GM23338 (cell line): ENCODE measurements around the gene TRPM2. TPM values are rescaled to one million over a fixed set of nuclear protein-coding genes. Genes with fewer than 3 reads are reported as not detected.
A peak's percentile ranks its signal among the peaks of the same experiment; 100 is the strongest.

Experiments used
- ATAC-seq: fragments of 200-7000 bp; cut with Tn5 transposase; 3 replicates; pipeline ENCODE4 v1.9.1; 2020
- DNase-seq: peaks from one replicate; pipeline ENCODE4 v3.0.0-alpha.2; 2015; ENCODE audit warnings: low spot score
- H2AFZ ChIP-seq: fragments of 200-600 bp; sonication (generic); 2 replicates; pipeline ENCODE4 v1.8.0; 2016; ENCODE audit warnings: antibody characterized with exemption, mild to moderate bottlenecking, moderate library complexity
- H3F3A ChIP-seq: fragments of 200-600 bp; sonication (generic); replicated peaks from 2 replicates; pipeline ENCODE4 v1.8.0; 2017; ENCODE audit warnings: antibody characterized with exemption, mixed run types, low read depth
- H3K27ac ChIP-seq: fragments of 200-600 bp; sonication (generic); 2 replicates; pipeline ENCODE4 v1.6.1; 2016; ENCODE audit warnings: low read depth
- H3K27me3 ChIP-seq: fragments of 200-600 bp; sonication (generic); 2 replicates; pipeline ENCODE4 v1.8.0; 2016; ENCODE audit warnings: mild to moderate bottlenecking, mixed run types, moderate library complexity; ENCODE audit not compliant: insufficient read depth
- H3K36me3 ChIP-seq: fragments of 200-600 bp; sonication (generic); 2 replicates; pipeline ENCODE4 v1.8.0; 2016; ENCODE audit warnings: mild to moderate bottlenecking; ENCODE audit not compliant: insufficient read depth
- H3K4me1 ChIP-seq: fragments of 200-600 bp; sonication (generic); 2 replicates; pipeline ENCODE4 v1.8.0; 2016; ENCODE audit warnings: mild to moderate bottlenecking, moderate library complexity; ENCODE audit not compliant: insufficient read depth
- H3K4me2 ChIP-seq: fragments of 200-600 bp; sonication (generic); 2 replicates; pipeline ENCODE4 v1.7.1; 2017; ENCODE audit warnings: mixed run types
- H3K4me3 ChIP-seq: fragments of 200-600 bp; sonication (generic); 2 replicates; pipeline ENCODE4 v1.6.1; 2016; ENCODE audit warnings: mixed run types
- H3K79me2 ChIP-seq: fragments of 200-600 bp; sonication (generic); replicated peaks from 2 replicates; pipeline ENCODE4 v1.8.0; 2017; ENCODE audit warnings: mild to moderate bottlenecking; ENCODE audit not compliant: insufficient read depth
- H3K9me2 ChIP-seq: fragments of 200-600 bp; sonication (generic); 2 replicates; pipeline ENCODE4 v1.8.0; 2017; ENCODE audit not compliant: insufficient read depth
- H4K20me1 ChIP-seq: fragments of 200-600 bp; sonication (generic); replicated peaks from 2 replicates; pipeline ENCODE4 v1.8.0; 2017; ENCODE audit warnings: mild to moderate bottlenecking; ENCODE audit not compliant: insufficient read depth
- H3K27ac Mint-ChIP-seq: 2 replicates; pipeline ENCODE4 v1.8.0; 2020; ENCODE audit warnings: inconsistent platforms, mild to moderate bottlenecking, moderate library complexity, mixed read lengths
- H3K27me3 Mint-ChIP-seq: 3 replicates; pipeline ENCODE4 v1.8.0; 2022; ENCODE audit warnings: low read depth, mild to moderate bottlenecking, moderate library complexity, mixed read lengths, inconsistent platforms; ENCODE audit not compliant: insufficient read depth, poor library complexity
- H3K36me3 Mint-ChIP-seq: 3 replicates; pipeline ENCODE4 v1.8.0; 2021; ENCODE audit warnings: low read depth, mild to moderate bottlenecking, inconsistent platforms, moderate library complexity, mixed read lengths
- H3K4me1 Mint-ChIP-seq: 3 replicates; pipeline ENCODE4 v1.8.0; 2020; ENCODE audit warnings: mild to moderate bottlenecking, inconsistent platforms, mixed read lengths
- H3K4me3 Mint-ChIP-seq: 3 replicates; pipeline ENCODE4 v1.8.0; 2021; ENCODE audit warnings: moderate library complexity, mild to moderate bottlenecking, inconsistent platforms, mixed read lengths
- H3K9me3 Mint-ChIP-seq: 3 replicates; pipeline ENCODE4 v1.8.0; 2020; ENCODE audit warnings: moderate library complexity, mild to moderate bottlenecking, inconsistent platforms, mixed read lengths
- CREB1 ChIP-seq: fragments of 250-450 bp; sonication (Bioruptor Pico); IDR thresholded peaks from 2 replicates; pipeline ENCODE4 v1.5.0; 2020; ENCODE audit warnings: low read depth, mild to moderate bottlenecking, moderate library complexity
- CTCF ChIP-seq, 2 experiments: fragments of 200-600 bp in 1 of 2; sonication (generic) in 1 of 2; conservative IDR thresholded peaks; 2 replicates each; pipeline versions ENCODE4 v1.5.1 to v1.6.1; 2016 to 2017; ENCODE audit warnings: antibody characterized with exemption in 2 of 2, low read depth in 2 of 2, mild to moderate bottlenecking in 2 of 2, moderate library complexity in 1 of 2
- ZNF331 ChIP-seq: fragments of 250-450 bp; sonication (Bioruptor Pico); IDR thresholded peaks from 2 replicates; pipeline ENCODE4 v1.5.0; 2020; ENCODE audit warnings: low read depth, mild to moderate bottlenecking, moderate library complexity
- ZNF462 ChIP-seq: fragments of 250-450 bp; sonication (Bioruptor Pico); IDR thresholded peaks from 2 replicates; pipeline ENCODE4 v1.5.0; 2020; ENCODE audit warnings: mild to moderate bottlenecking, moderate library complexity
- polyA plus RNA-seq: library from polyadenylated mRNA; unstranded; fragments of >200 nt; fragmentation: Nextera tagmentation; extraction: Ambion mirVana; gene quantifications from 2 replicates; pipeline ENCODE4 v1.2.1, GENCODE V29; 2016
- total RNA-seq: library from RNA; depleted of rRNA; stranded (reverse); fragments of >200 nt; shearing (Covaris generic); gene quantifications from 2 replicates; pipeline ENCODE4 v1.2.3, GENCODE V29; 2014

Gene TRPM2
- total and polyA plus RNA-seq, 2 experiments from 2014 or later = 0.53 to 0.83 TPM

GRCh38 chr21:44397431-44398031 is 44.1 kb downstream of the TRPM2 start:
- Histone ChIP-seq H3K4me1 (no peaks in the 10 kb centered on the region), H3K4me2 (no peak overlapping the region), H3K27ac (no peak overlapping the region), H3F3A (no peaks in the 10 kb centered on the region), H3K36me3 (no peaks in the 10 kb centered on the region), H3K27me3 (no peaks in the 10 kb centered on the region), H2AFZ (no peak overlapping the region), H4K20me1 (no peaks in the 10 kb centered on the region), H3K79me2 (no peaks in the 10 kb centered on the region), H3K9me2 (no peaks in the 10 kb centered on the region), H3K4me3 (no peak overlapping the region)
- H3K27ac Mint-ChIP-seq = no peak overlapping the region
- TF ChIP-seq ZNF462 (no peak), ZNF331 (CRISPR knock-in tag) (no peak), CREB1 (CRISPR knock-in tag) (no peak), CTCF (conservative IDR thresholded peaks at IDR 0.05; ENCODE audit: low read depth in 2 of 2) (no peak)
- ATAC-seq (peak; percentile 37), DNase-seq (peak; percentile 19)
- H3K4me1 Mint-ChIP-seq = no peaks in the 10 kb centered on the region; the same call in 2 of the 3 replicates
- H3K9me3 Mint-ChIP-seq = no peaks in the 10 kb centered on the region; the same call in 2 of the 3 replicates
- H3K36me3 Mint-ChIP-seq = no peaks in the 10 kb centered on the region
- H3K27me3 Mint-ChIP-seq = peaks cover 3% of the 10 kb centered on the region
- no peak overlapping the region for H3K4me3 Mint-ChIP-seq
